Neural progenitor cell (in vitro differentiated cells): Measurements from ENCODE around the gene TMEM263. TPM values are rescaled to one million over a fixed set of nuclear protein-coding genes. Genes with fewer than 3 reads are reported as not detected.
A peak's percentile ranks its signal among the peaks of the same experiment; 100 is the strongest.

Source experiments
- DNase-seq: peaks from one replicate; pipeline ENCODE4 v3.0.0-alpha.2; 2016; ENCODE audit warnings: low spot score
- H2AFZ ChIP-seq: fragments of 200-600 bp; sonication (generic); replicated peaks from 2 replicates; pipeline ENCODE4 v1.6.1; 2016; ENCODE audit warnings: antibody characterized with exemption
- H3F3A ChIP-seq: fragments of 200-600 bp; sonication (generic); 2 replicates; pipeline ENCODE4 v1.6.1; 2016; ENCODE audit warnings: antibody characterized with exemption, low read depth
- H3K27ac ChIP-seq: fragments of 200-600 bp; sonication (generic); 2 replicates; pipeline ENCODE4 v1.5.1; 2016; ENCODE audit warnings: mild to moderate bottlenecking
- H3K27me3 ChIP-seq: fragments of 200-600 bp; sonication (generic); 2 replicates; pipeline ENCODE4 v1.6.1; 2016; ENCODE audit warnings: mild to moderate bottlenecking, moderate library complexity
- H3K36me3 ChIP-seq: fragments of 200-600 bp; sonication (generic); 2 replicates; pipeline ENCODE4 v1.5.1; 2016
- H3K4me1 ChIP-seq: fragments of 200-600 bp; sonication (generic); 2 replicates; pipeline ENCODE4 v1.6.1; 2016; ENCODE audit warnings: mixed run types
- H3K4me2 ChIP-seq: fragments of 200-600 bp; sonication (generic); 2 replicates; pipeline ENCODE4 v1.6.1; 2016
- H3K4me3 ChIP-seq: fragments of 200-600 bp; sonication (generic); 2 replicates; pipeline ENCODE4 v1.5.1; 2016
- H3K79me2 ChIP-seq: fragments of 200-600 bp; sonication (generic); 2 replicates; pipeline ENCODE4 v1.6.1; 2016; ENCODE audit warnings: low read depth
- H3K9ac ChIP-seq: fragments of 200-600 bp; sonication (generic); 2 replicates; pipeline ENCODE4 v1.6.1; 2016
- H3K9me3 ChIP-seq: fragments of 200-600 bp; sonication (generic); 2 replicates; pipeline ENCODE4 v1.5.1; 2016; ENCODE audit warnings: low read depth
- H4K20me1 ChIP-seq: fragments of 200-600 bp; sonication (generic); 2 replicates; pipeline ENCODE4 v1.6.1; 2016; ENCODE audit warnings: low read depth
- H3K27ac Mint-ChIP-seq: 3 replicates; pipeline ENCODE4 v1.8.0; 2021; ENCODE audit warnings: mixed read lengths
- H3K27me3 Mint-ChIP-seq: 2 replicates; pipeline ENCODE4 v1.8.0; 2022; ENCODE audit warnings: low read depth, mild to moderate bottlenecking, inconsistent platforms, moderate library complexity, mixed read lengths; ENCODE audit not compliant: insufficient read depth
- H3K36me3 Mint-ChIP-seq: 3 replicates; pipeline ENCODE4 v1.8.0; 2021; ENCODE audit warnings: mixed read lengths
- H3K4me1 Mint-ChIP-seq: 3 replicates; pipeline ENCODE4 v1.8.0; 2021; ENCODE audit warnings: mixed read lengths
- H3K4me3 Mint-ChIP-seq: 3 replicates; pipeline ENCODE4 v1.8.0; 2021; ENCODE audit warnings: mild to moderate bottlenecking, moderate library complexity, mixed read lengths
- H3K9me3 Mint-ChIP-seq: 3 replicates; pipeline ENCODE4 v1.8.0; 2020; ENCODE audit warnings: mixed read lengths
- CTCF ChIP-seq: fragments of 200-600 bp; sonication (generic); IDR thresholded peaks from 2 replicates; pipeline ENCODE4 v1.5.1; 2017; ENCODE audit warnings: antibody characterized with exemption, mild to moderate bottlenecking
- EZH2 ChIP-seq: fragments of 200-600 bp; sonication (generic); IDR thresholded peaks from 2 replicates; pipeline ENCODE4 v1.6.1; 2017; ENCODE audit warnings: antibody characterized with exemption, mild to moderate bottlenecking, moderate library complexity
- EZH2phosphoT487 ChIP-seq: fragments of 200-600 bp; sonication (generic); IDR thresholded peaks from 2 replicates; pipeline ENCODE4 v1.6.1; 2017; ENCODE audit warnings: antibody characterized with exemption
- total RNA-seq: library from RNA; depleted of rRNA; stranded (reverse); fragments of >200 nt; gene quantifications from 2 replicates; pipeline ENCODE4 v1.2.3, GENCODE V29; 2015; ENCODE audit warnings: low replicate concordance

Gene TMEM263
- total RNA-seq, 1 donor from 2014 or later = 39.7 TPM

- Histone ChIP-seq H3K4me1 (no peaks in the 10 kb centered on the region), H2AFZ (no peak overlapping the region), H3K9ac (no peak overlapping the region), H3K36me3 (no peaks in the 10 kb centered on the region), H3K79me2 (no peaks in the 10 kb centered on the region), H3K27ac (no peak overlapping the region), H3K4me3 (no peak overlapping the region), H4K20me1 (peaks cover 7% of the 10 kb centered on the region), H3F3A (peaks cover 7% of the 10 kb centered on the region), H3K9me3 (no peaks in the 10 kb centered on the region), H3K4me2 (no peak overlapping the region), H3K27me3 (no peaks in the 10 kb centered on the region)
- H3K4me3 Mint-ChIP-seq = no peak overlapping the region
- no peak for TF ChIP-seq EZH2
- TF ChIP-seq CTCF = no peak
- TF ChIP-seq EZH2phosphoT487 = no peak
- H3K4me1 Mint-ChIP-seq = peaks cover 5% of the 10 kb centered on the region
- H3K36me3 Mint-ChIP-seq = peaks cover 15% of the 10 kb centered on the region
- H3K27ac Mint-ChIP-seq = peak overlapping the region; percentile 13
- no peaks in the 10 kb centered on the region for H3K9me3 Mint-ChIP-seq
- H3K27me3 Mint-ChIP-seq = no peaks in the 10 kb centered on the region
- DNase-seq = no peak
Observed at GRCh38 chr12:106975993-106976658, 20.4 kb downstream of the TMEM263 start.

- no peak for DNase-seq
- H3K27me3 ChIP-seq = no peaks in the 10 kb centered on the region
- no peaks in the 10 kb centered on the region for H3K9me3 ChIP-seq
- TF ChIP-seq EZH2phosphoT487 = no peak
- TF ChIP-seq EZH2 = no peak
- TF ChIP-seq CTCF = no peak
- peaks cover 12% of the 10 kb centered on the region for H3K36me3 Mint-ChIP-seq
- no peak overlapping the region for H3K9ac ChIP-seq
- no peak overlapping the region for H3K27ac ChIP-seq
- no peak overlapping the region for H3K27ac Mint-ChIP-seq
- no peaks in the 10 kb centered on the region for H3K79me2 ChIP-seq
- H3K4me3 Mint-ChIP-seq = no peak overlapping the region
- H3K4me1 ChIP-seq = no peaks in the 10 kb centered on the region
- no peaks in the 10 kb centered on the region for H3K36me3 ChIP-seq
- peaks cover 4% of the 10 kb centered on the region for H3F3A ChIP-seq
- H3K4me2 ChIP-seq = no peak overlapping the region
- no peak overlapping the region for H2AFZ ChIP-seq
- H4K20me1 ChIP-seq = peaks cover 7% of the 10 kb centered on the region
- no peaks in the 10 kb centered on the region for H3K9me3 Mint-ChIP-seq
- H3K4me1 Mint-ChIP-seq = peaks cover 5% of the 10 kb centered on the region
- H3K27me3 Mint-ChIP-seq = no peaks in the 10 kb centered on the region
- H3K4me3 ChIP-seq = no peak overlapping the region
Observed at GRCh38 chr12:106976668-106977067, 21.0 kb downstream of the TMEM263 start.

GRCh38 chr12:106978035-106978800, 22.5 kb downstream of the TMEM263 start:
- H3K27ac ChIP-seq = no peak overlapping the region
- Mint-ChIP-seq H3K4me1 (peaks cover 5% of the 10 kb centered on the region), H3K4me3 (no peak overlapping the region), H3K27me3 (no peaks in the 10 kb centered on the region), H3K9me3 (no peaks in the 10 kb centered on the region), H3K36me3 (peaks cover 12% of the 10 kb centered on the region), H3K27ac (no peak overlapping the region)
- DNase-seq = no peak
- peaks cover 4% of the 10 kb centered on the region for H3F3A ChIP-seq
- H3K4me3 ChIP-seq = no peak overlapping the region
- H3K4me1 ChIP-seq = no peaks in the 10 kb centered on the region
- H3K9ac ChIP-seq = no peak overlapping the region
- TF ChIP-seq EZH2 (no peak), EZH2phosphoT487 (no peak), CTCF (no peak)
- H3K4me2 ChIP-seq = no peak overlapping the region
- H4K20me1 ChIP-seq = peaks cover 7% of the 10 kb centered on the region
- H3K36me3 ChIP-seq = peaks cover 9% of the 10 kb centered on the region
- H3K27me3 ChIP-seq = no peaks in the 10 kb centered on the region
- H3K9me3 ChIP-seq = no peaks in the 10 kb centered on the region
- no peak overlapping the region for H2AFZ ChIP-seq
- H3K79me2 ChIP-seq = no peaks in the 10 kb centered on the region
